Stimulated activated naive CD8-positive, alpha-beta T cell treated with anti-CD3 and anti-CD28 coated beads, Interleukin-15, amount 100 ng/mL, for 72 hours (primary cell): ENCODE results near the gene SPDYE9.
"Not testable (repeated sequence)": the region's sequence is repeated elsewhere in the genome, so short reads cannot be mapped to it uniquely, and the experiment has no call there.

Experiments
- ATAC-seq: fragments of 150-1000 bp; cut with Tn5 transposase; 2 replicates; pipeline ENCODE4 v1.10.0; 2021; ENCODE audit warnings: mild to moderate bottlenecking, moderate library complexity
- DNase-seq, 2 donors: peaks; one replicate each; pipeline ENCODE4 v3.0.0; 2021 to 2022
- H3K27ac Mint-ChIP-seq, 2 donors: one replicate each; pipeline ENCODE4 v1.8.0; 2022; ENCODE audit warnings: mild to moderate bottlenecking in 2 of 2, mixed read lengths in 2 of 2, moderate library complexity in 2 of 2
- H3K27me3 Mint-ChIP-seq: one replicate; pipeline ENCODE4 v1.8.0; 2022; ENCODE audit warnings: mixed read lengths
- H3K4me1 Mint-ChIP-seq: one replicate; pipeline ENCODE4 v1.8.0; 2022; ENCODE audit warnings: mild to moderate bottlenecking, mixed read lengths
- H3K4me3 Mint-ChIP-seq, 2 donors: one replicate each; pipeline ENCODE4 v1.8.0; 2022; ENCODE audit warnings: mild to moderate bottlenecking in 2 of 2, mixed read lengths in 2 of 2, moderate library complexity in 1 of 2
- H3K9me3 Mint-ChIP-seq, 2 donors: one replicate each; pipeline ENCODE4 v1.8.0; 2022; ENCODE audit warnings: mixed read lengths in 2 of 2

The SPDYE9 gene, protein sequence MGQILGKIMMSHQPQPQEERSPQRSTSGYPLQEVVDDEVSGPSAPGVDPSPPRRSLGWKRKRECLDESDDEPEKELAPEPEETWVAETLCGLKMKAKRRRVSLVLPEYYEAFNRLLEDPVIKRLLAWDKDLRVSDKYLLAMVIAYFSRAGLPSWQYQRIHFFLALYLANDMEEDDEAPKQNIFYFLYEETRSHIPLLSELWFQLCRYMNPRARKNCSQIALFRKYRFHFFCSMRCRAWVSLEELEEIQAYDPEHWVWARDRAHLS

DNA sequence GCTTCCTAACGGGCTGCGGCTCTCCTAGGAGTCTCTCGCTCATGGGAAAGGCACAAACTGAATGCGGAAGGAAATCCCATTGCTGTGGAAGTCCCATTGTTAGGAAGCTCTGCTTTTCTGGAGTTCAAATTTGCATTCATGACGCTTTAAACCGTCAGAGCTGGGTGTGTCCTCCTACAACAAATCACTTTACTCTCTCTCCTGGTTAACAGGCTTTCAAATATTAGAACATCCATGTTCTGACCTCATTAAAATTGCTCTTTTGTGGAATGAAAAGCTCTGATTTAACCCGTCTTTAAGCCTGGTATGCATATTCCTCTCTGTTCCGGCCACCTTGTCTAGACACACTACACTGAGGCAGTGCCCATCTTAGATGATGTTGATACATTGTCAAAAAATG lies at the start of gene SPDYE9:
SPDYE9 (minus strand) TSS at position 101 of the 400 bp plus-strand sequence. CDS start 1,800 bp downstream, outside the sequence.
- not testable (repeated sequence) for H3K27ac Mint-ChIP-seq, H3K9me3 Mint-ChIP-seq, H3K27me3 Mint-ChIP-seq, H3K4me1 Mint-ChIP-seq, H3K4me3 Mint-ChIP-seq, ATAC-seq, DNase-seq

DNA sequence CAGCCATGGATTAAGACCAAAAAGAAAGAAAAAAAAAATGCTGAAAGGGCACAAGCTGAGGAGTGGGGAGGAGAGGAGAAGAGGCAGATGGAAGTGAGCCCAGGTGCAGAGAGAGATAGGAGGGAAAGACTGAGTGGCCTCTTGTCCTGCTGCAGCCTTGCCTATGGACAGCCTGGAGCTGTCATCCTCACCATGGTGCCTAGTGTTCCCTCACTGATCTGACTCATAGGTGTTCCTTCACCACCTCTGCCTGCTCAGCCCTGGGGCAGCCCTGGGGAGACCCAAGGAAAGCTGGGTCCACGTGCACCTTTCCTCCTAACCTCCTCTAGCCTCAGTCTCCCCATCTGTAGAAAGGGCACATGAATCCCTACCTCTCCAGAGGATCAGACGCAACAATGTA lies 49.0 kb upstream of the SPDYE9 start:
- not testable (repeated sequence) for H3K9me3 Mint-ChIP-seq, DNase-seq, H3K4me1 Mint-ChIP-seq, H3K4me3 Mint-ChIP-seq, H3K27ac Mint-ChIP-seq, H3K27me3 Mint-ChIP-seq
- ATAC-seq, result peak; percentile 42

DNA sequence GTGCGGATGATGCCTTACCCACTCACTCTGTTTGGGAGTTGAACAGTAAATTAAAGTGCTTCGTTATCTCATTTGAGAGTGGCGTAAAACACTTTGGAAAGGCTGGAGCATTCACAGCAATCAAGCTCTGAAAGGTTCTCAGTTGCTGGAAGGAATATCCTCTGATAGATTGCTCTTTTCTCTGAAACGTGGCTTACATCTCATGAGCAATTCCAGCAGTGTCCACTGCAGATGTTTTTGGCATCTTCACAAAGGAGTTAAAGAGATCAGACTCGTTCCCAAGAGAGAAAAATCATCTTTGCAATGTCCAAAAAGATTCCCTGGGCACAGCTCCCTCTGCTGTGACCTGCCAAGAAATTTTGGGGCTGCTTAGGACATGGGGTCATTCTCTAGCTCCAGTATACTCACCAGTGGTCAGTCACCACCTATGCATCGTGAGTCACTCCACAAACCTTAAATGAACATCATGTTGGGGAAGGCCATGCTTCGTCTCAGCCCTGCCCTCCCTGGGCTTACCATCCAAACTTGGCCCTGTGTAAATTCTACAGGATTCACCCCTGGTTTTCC lies 46.9 kb upstream of the SPDYE9 start:
- H3K9me3 Mint-ChIP-seq, ATAC-seq, H3K27ac Mint-ChIP-seq, H3K4me1 Mint-ChIP-seq, DNase-seq, H3K27me3 Mint-ChIP-seq, H3K4me3 Mint-ChIP-seq: not testable (repeated sequence)

DNA sequence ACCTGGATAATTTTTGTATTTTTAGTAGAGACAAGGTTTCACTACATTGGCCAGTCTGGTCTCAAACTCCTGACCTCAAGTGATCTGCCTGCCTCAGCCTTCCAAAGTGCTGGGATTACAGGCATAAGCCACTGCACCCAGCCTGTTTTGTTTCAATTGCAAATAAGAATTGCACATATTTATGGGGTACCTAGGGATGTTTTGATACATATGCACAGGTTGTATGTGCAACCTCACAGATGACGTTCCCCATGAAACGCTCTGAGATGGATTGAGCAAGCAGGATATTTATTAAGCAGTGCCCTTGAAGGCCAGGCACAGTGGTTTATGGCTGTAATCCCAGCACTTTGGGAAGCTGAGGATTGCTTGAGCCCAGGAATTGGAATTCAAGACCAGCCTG lies 44.8 kb upstream of the SPDYE9 start:
- H3K4me1 Mint-ChIP-seq, H3K4me3 Mint-ChIP-seq, DNase-seq, H3K27me3 Mint-ChIP-seq, ATAC-seq, H3K9me3 Mint-ChIP-seq, H3K27ac Mint-ChIP-seq: not testable (repeated sequence)

DNA sequence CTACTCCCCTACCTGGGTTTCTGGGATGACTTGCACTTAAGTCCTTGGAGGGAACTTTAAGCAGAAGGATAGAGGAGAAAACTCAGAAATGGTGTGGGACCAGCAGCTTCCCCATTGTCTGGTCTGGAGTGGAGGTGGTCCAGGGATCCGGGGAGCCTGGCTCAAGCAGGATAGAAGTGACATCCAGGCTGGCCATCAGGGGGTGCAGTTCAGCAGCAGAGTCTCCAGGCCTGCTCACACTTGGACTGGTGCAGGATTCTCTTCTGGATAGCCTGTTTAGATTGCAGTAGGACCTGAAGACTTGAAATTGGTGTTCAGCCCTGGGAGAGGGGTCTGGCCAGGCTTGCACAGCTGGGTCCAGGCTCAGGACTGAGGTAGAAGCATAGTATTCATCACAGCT lies 38.3 kb upstream of the SPDYE9 start:
- not testable (repeated sequence) for ATAC-seq, H3K4me3 Mint-ChIP-seq, H3K9me3 Mint-ChIP-seq, H3K4me1 Mint-ChIP-seq, H3K27me3 Mint-ChIP-seq, H3K27ac Mint-ChIP-seq, DNase-seq

DNA sequence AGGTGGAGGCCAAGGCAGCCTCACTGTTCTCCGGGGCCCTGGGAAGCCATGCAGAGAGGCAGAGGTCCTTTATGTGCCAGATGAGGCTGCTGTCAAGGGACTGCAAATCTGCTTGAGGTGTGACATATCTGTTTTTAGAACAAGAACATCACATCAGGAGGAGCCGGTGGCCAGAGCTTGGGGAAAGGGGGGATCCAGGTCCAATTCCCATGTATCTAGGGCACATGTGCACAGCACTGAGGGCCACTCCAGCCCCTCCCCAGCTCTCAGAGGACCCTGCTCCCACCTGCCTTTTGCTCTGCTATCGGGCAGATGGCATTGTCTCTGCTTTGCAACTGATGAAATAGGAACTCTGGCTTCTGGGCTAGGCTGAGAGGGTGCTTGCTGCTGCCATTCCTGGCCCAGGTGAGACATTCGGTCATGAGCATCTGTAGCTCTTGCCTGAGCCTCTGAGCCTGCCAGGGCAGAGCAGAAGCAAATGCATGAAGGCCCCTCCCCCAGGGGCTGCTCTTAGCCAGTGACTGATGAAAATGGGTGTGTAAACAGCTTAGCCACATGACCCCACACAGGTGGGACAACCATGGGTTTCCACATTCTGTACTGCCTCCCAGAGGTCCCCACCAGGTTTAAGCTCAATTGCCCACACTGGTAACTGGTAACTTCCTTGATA lies 37.1 kb upstream of the SPDYE9 start:
- H3K4me3 Mint-ChIP-seq, H3K4me1 Mint-ChIP-seq, H3K27me3 Mint-ChIP-seq, H3K27ac Mint-ChIP-seq, DNase-seq, H3K9me3 Mint-ChIP-seq: not testable (repeated sequence)
- peak; percentile 37 for ATAC-seq

DNA sequence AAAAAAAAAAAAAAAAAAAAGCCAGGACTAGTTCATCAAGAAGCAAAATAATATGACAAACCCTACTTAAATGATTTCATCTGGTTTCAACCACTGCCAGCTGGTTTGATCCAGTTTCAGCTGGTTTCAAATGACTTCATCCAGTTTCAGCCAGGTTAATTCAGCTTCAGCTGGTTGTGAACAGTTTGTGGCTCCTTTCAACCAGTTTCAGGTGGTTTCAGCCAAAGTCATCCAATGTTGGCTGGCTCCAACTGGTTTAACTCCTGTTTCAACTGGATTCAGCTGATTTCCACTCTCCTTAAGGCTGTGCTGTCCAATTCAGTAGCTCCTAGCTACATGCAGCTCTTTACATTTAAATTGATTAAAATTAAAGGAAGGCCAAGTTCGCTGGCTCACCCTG lies 32.3 kb upstream of the SPDYE9 start:
- not testable (repeated sequence) for H3K27me3 Mint-ChIP-seq, H3K4me3 Mint-ChIP-seq, H3K27ac Mint-ChIP-seq, H3K4me1 Mint-ChIP-seq, DNase-seq, H3K9me3 Mint-ChIP-seq
- peak; percentile 87 for ATAC-seq

DNA sequence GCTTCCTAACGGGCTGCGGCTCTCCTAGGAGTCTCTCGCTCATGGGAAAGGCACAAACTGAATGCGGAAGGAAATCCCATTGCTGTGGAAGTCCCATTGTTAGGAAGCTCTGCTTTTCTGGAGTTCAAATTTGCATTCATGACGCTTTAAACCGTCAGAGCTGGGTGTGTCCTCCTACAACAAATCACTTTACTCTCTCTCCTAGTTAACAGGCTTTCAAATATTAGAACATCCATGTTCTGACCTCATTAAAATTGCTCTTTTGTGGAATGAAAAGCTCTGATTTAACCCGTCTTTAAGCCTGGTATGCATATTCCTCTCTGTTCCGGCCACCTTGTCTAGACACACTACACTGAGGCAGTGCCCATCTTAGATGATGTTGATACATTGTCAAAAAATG lies 28.0 kb downstream of the SPDYE9 start, which contains the start of gene SPDYE11:
SPDYE11 (minus strand) TSS at position 101 of the 400 bp plus-strand sequence. CDS start 1,800 bp downstream, outside the sequence.
- not testable (repeated sequence) for H3K27me3 Mint-ChIP-seq, H3K4me3 Mint-ChIP-seq, H3K9me3 Mint-ChIP-seq, ATAC-seq, H3K4me1 Mint-ChIP-seq, DNase-seq, H3K27ac Mint-ChIP-seq

DNA sequence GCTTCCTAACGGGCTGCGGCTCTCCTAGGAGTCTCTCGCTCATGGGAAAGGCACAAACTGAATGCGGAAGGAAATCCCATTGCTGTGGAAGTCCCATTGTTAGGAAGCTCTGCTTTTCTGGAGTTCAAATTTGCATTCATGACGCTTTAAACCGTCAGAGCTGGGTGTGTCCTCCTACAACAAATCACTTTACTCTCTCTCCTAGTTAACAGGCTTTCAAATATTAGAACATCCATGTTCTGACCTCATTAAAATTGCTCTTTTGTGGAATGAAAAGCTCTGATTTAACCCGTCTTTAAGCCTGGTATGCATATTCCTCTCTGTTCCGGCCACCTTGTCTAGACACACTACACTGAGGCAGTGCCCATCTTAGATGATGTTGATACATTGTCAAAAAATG lies 56.2 kb downstream of the SPDYE9 start, which contains the start of gene SPDYE8:
SPDYE8 (minus strand) TSS at position 101 of the 400 bp plus-strand sequence. CDS start 1,800 bp downstream, outside the sequence.
- H3K27me3 Mint-ChIP-seq, H3K4me1 Mint-ChIP-seq, H3K9me3 Mint-ChIP-seq, H3K4me3 Mint-ChIP-seq, ATAC-seq, H3K27ac Mint-ChIP-seq, DNase-seq: not testable (repeated sequence)
